Neural crest cell (in vitro differentiated cells): ENCODE data around the gene SNRNP48. TPM values are rescaled to one million over a fixed set of nuclear protein-coding genes. Genes with fewer than 3 reads are reported as not detected.

ENCODE experiments used
- DNase-seq: peaks from one replicate; pipeline ENCODE4 v3.0.0; 2021; ENCODE audit warnings: low read depth, mixed read lengths, low spot score
- H3K27ac Mint-ChIP-seq: one replicate; pipeline ENCODE4 v1.8.0; 2021; ENCODE audit warnings: mild to moderate bottlenecking, mixed read lengths; ENCODE audit not compliant: unreplicated experiment
- H3K27me3 Mint-ChIP-seq: 2 replicates; pipeline ENCODE4 v1.8.0; 2021; ENCODE audit warnings: low read depth, mild to moderate bottlenecking, mixed read lengths
- H3K36me3 Mint-ChIP-seq: 2 replicates; pipeline ENCODE4 v1.8.0; 2021; ENCODE audit warnings: low read depth, mild to moderate bottlenecking, mixed read lengths
- H3K4me1 Mint-ChIP-seq: 2 replicates; pipeline ENCODE4 v1.8.0; 2021; ENCODE audit warnings: mixed read lengths
- H3K4me3 Mint-ChIP-seq: one replicate; pipeline ENCODE4 v1.8.0; 2021; ENCODE audit warnings: mild to moderate bottlenecking, mixed read lengths
- H3K9me3 Mint-ChIP-seq: 2 replicates; pipeline ENCODE4 v1.8.0; 2021; ENCODE audit warnings: mixed read lengths
- total RNA-seq: library from RNA; stranded (reverse); gene quantifications from 2 replicates; pipeline ENCODE4 v1.2.1, GENCODE V29; 2021
- TF ChIP-seq, protein P1 (sequence below): fragments of 200-600 bp; sonication (generic); conservative IDR thresholded peaks from 2 replicates; pipeline ENCODE4 v1.5.0; 2021; ENCODE audit warnings: antibody characterized with exemption, mild to moderate bottlenecking

Gene SNRNP48
- total RNA-seq, 1 donor from 2014 or later = 22.5 TPM

- no peak overlapping the region for H3K27ac Mint-ChIP-seq
- DNase-seq = peak; percentile 14
- no peaks in the 10 kb centered on the region for H3K36me3 Mint-ChIP-seq
- H3K4me3 Mint-ChIP-seq = peak overlapping the region; percentile 84
- no peaks in the 10 kb centered on the region for H3K9me3 Mint-ChIP-seq
- peaks cover 18% of the 10 kb centered on the region for H3K4me1 Mint-ChIP-seq
- TF ChIP-seq, protein P1, sequence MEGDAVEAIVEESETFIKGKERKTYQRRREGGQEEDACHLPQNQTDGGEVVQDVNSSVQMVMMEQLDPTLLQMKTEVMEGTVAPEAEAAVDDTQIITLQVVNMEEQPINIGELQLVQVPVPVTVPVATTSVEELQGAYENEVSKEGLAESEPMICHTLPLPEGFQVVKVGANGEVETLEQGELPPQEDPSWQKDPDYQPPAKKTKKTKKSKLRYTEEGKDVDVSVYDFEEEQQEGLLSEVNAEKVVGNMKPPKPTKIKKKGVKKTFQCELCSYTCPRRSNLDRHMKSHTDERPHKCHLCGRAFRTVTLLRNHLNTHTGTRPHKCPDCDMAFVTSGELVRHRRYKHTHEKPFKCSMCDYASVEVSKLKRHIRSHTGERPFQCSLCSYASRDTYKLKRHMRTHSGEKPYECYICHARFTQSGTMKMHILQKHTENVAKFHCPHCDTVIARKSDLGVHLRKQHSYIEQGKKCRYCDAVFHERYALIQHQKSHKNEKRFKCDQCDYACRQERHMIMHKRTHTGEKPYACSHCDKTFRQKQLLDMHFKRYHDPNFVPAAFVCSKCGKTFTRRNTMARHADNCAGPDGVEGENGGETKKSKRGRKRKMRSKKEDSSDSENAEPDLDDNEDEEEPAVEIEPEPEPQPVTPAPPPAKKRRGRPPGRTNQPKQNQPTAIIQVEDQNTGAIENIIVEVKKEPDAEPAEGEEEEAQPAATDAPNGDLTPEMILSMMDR = no peak
- peaks cover 89% of the 10 kb centered on the region for H3K27me3 Mint-ChIP-seq
These were observed 46.9 kb upstream of the SNRNP48 start for GRCh38 chr6:7542874-7543624.

- Mint-ChIP-seq H3K9me3 (no peaks in the 10 kb centered on the region), H3K27me3 (peaks cover 89% of the 10 kb centered on the region), H3K27ac (no peak overlapping the region), H3K4me3 (peak overlapping the region; percentile 69), H3K4me1 (peaks cover 18% of the 10 kb centered on the region), H3K36me3 (no peaks in the 10 kb centered on the region)
- no peak for DNase-seq
- TF ChIP-seq, protein P1 = no peak
These were observed 46.1 kb upstream of the SNRNP48 start for GRCh38 chr6:7543789-7544424.

DNA sequence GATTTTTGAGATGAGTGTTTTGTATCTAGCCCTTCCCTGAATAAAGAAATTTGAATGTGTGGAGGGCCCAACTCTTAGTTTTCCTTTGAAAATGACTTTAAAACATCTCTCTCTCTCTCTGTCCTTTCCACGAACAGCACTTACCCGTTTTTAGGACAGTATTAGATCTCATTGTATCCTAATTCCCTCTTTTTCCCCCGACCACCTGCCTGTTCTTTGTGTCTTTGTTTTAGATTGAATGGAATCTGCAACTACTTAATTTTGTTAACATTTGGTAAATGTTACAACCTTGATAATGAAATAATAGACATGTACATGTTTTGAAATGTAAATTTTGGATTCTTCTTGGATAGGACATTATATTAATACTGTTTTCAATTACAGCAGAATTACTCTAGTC is 45.4 kb upstream of the SNRNP48 start:
- Mint-ChIP-seq H3K4me1 (peaks cover 18% of the 10 kb centered on the region), H3K4me3 (peak overlapping the region; percentile 69), H3K27me3 (peaks cover 83% of the 10 kb centered on the region), H3K36me3 (no peaks in the 10 kb centered on the region), H3K27ac (no peak overlapping the region), H3K9me3 (no peaks in the 10 kb centered on the region)
- DNase-seq = no peak
- TF ChIP-seq, protein P1 = no peak

DNA sequence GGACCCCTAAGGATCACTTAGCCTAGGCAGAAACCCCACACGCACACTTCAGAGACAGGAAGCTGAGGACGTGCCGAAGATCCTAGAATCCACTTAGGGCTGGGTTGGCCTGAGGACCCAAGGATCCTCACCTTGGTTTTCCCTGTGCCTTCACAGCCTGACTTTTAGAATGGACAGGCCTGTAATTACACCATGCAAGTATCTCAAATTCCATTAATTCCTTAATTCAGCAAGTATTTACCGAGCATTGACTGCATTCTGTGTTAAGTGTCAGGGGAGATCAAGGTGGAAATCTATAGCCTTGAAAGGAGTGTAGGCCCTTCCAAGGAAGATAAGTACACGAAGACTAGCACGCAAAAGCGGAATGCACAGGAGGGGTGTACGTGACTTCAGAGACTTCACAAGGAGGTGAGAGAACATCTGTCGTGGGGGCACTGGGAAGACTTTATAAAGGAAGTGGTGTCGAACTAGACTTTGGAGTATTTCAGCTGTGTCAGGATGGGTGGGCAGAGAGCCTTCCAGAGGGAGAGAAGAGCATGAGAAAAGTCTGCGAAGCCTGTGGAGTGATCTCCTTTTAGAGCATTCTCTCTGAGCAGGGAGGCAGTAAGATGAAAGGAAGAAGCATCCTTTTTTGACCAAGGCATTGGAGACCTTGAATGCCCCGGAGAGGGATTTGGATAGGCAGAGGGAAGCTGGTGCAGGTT is 44.5 kb upstream of the SNRNP48 start:
- no peak overlapping the region for H3K4me3 Mint-ChIP-seq
- H3K9me3 Mint-ChIP-seq = no peaks in the 10 kb centered on the region
- TF ChIP-seq, protein P1 = no peak
- peaks cover 17% of the 10 kb centered on the region for H3K4me1 Mint-ChIP-seq
- no peaks in the 10 kb centered on the region for H3K36me3 Mint-ChIP-seq
- H3K27ac Mint-ChIP-seq = no peak overlapping the region
- H3K27me3 Mint-ChIP-seq = peaks cover 75% of the 10 kb centered on the region
- DNase-seq = no peak

- DNase-seq = no peak
- no peak overlapping the region for H3K4me3 Mint-ChIP-seq
These were observed 44.0 kb upstream of the SNRNP48 start for GRCh38 chr6:7546020-7546369.

More at GRCh38 chr6:7546020-7546369, 44.0 kb upstream of the SNRNP48 start:
- no peak overlapping the region for H3K27ac Mint-ChIP-seq
- H3K27me3 Mint-ChIP-seq = peaks cover 69% of the 10 kb centered on the region
- H3K4me1 Mint-ChIP-seq = peaks cover 12% of the 10 kb centered on the region
- TF ChIP-seq, protein P1 = no peak
- H3K9me3 Mint-ChIP-seq = no peaks in the 10 kb centered on the region
- no peaks in the 10 kb centered on the region for H3K36me3 Mint-ChIP-seq
